Keratinocyte (primary cell): ENCODE results near the gene BEGAIN.

Experiments used
- CTCF ChIP-seq, 3 experiments: IDR thresholded peaks in 1 of 3; conservative IDR thresholded peaks in 1 of 3; optimal IDR thresholded peaks in 1 of 3; 2 replicates in 2 of 3; 3 replicates in 1 of 3; pipeline versions ENCODE3 to v1.5.1; 2011; ENCODE audit warnings: low read length in 3 of 3, mild to moderate bottlenecking in 3 of 3, moderate library complexity in 2 of 3, control low read depth in 1 of 3, inconsistent platforms in 1 of 3; ENCODE audit not compliant: insufficient read depth in 2 of 3; ENCODE audit errors: extremely low read depth in 1 of 3
- EZH2 ChIP-seq: IDR thresholded peaks from one replicate; pipeline ENCODE4 v1.6.1; 2012; ENCODE audit warnings: inconsistent platforms, mild to moderate bottlenecking, low read length, moderate library complexity

DNA sequence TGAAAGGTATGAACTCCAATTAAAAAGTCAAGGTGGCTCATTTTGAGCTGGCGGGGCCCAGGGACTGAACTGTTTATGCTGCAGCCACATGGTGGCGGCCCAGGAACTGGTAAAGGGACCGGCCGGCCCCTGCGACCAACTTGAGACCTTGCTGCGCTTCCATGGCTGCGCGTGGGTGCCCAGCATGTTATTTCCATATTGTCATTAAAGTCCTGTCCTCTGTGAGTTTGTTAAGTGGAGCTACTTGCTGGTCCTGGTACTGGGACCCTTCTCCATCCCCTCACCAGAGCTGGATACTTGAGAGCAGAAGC, 62.3 kb downstream of the BEGAIN start:
- TF ChIP-seq CTCF (optimal IDR thresholded peaks at IDR 0.05 in 1 of 3, IDR thresholded peaks at IDR 0.05 in 1 of 3, conservative IDR thresholded peaks at IDR 0.05 in 1 of 3; ENCODE audit: extremely low read depth in 1 of 3, insufficient read depth in 2 of 3, low read length in 3 of 3), result peak; percentile 25 to 61 (median 36)
- TF ChIP-seq EZH2, result no peak
